ENCODE data around the gene CELF2.

DNA sequence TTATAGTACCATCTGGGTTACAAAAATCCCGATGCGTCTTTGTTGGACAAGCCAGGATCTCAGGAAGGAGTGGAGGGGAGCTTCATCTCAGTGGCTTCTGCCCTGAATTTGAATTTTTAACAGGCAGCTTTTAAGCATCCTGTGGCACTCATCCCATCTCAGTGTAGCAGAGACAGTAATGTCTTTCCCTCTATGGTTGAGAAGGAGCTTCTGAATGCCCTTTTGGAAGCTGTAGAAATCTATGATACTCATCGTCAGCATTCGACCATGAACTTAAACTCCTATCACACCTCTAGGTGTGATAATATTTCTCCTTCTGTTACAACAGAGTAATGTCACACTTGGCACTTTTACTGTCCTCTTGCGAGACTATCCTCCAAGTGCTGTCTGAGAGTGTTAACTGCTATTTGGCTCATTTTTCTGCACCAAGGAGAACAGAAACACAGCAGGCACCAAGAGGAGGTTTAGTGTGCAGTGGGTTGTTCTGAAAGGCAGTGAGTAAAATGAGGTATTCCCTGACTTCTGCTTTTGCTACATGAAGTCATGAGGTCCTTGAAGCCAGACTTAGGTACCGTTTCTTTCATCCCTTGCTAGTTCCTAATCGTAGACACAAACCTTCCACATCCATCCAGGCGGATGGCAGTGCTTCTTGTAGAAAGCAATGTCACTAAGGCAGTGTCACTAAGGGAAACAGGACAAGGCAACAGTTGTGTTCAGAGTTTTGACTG, 177.4 kb downstream of the CELF2 start:
- TF ChIP-seq POLR2A (IDR thresholded peaks at IDR 0.05) (no peak), EP300 (IDR thresholded peaks at IDR 0.05; ENCODE audit: low read depth) (no peak)
